NCI-H146 treated with DMSO at 0.1 percent for 48 hours (cell line): Measurements from ENCODE around the gene RPN1.

Experiments
- DNase-seq: peaks from one replicate; lab custom pipeline; 2025; ENCODE audit not compliant: unreplicated experiment; lab: John Stamatoyannopoulos, UW

Gene RPN1

DNA sequence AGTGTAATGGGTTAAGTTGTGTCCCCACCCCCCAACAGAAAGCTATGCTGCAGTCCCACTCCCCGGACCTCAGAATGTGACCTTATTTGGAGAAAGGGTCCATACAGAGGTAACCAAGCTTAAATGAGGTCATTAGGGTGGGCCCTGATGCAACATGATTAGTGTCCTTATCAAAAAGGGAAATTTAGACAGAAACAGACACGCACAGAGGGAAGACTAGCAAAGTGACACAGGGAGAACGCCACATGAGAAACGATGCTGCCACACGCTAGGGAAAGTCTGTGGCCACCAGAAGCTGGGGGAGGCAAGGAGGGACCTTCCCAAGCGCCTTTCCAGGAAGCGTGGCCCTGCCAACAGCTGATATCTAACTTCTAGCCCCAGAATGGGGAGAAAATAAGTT, 65.4 kb downstream of the RPN1 start:
- no peak for DNase-seq

DNA sequence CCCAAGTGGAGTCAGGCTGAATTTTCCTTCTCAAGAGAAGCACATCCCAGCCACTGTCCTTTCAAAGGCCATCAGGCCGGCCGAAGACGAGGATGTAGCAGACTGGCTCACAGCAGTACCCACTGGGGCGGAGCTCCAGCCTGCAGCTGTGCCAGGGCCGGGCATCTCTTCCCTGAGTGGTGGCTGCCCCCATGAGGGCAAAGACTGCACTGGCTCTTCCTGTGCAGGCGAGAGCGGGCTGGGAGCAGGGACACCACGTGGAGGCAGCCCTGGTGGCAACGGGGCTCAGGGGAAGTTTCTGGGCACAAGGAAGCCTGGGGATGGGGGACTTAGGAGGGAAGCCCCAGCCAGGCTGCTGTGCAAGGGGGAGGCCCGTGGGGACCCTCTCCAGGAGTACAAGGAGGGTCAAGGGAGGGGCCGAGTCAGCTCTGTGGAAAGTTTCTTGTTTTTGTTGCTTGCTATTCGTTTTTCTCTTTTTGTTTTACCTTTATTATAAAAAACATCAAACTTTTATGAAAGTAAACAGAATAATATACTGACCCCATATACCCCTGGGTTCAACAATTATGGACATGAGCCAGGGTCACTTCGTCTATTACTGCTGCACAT, 66.1 kb downstream of the RPN1 start:
- DNase-seq, result peak; percentile 81

DNA sequence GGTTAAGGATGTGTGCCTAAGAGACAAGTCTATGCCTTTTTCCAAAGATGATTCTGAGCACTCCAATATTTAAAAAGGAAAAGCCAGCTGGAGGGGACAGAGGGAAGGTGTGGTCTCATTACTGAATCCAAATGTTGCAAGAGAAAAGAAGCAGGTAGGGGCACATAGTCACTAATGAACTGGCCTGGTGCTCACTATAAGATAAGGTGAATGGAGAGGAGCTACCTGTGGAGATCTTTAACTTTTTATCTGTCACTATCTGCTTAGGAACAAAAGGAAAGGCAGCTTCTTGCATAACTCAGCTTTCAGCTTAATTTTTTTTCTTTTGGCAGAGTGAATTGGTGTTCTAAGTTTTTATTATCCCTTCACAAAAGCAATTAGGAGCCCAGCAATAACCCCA, 69.1 kb downstream of the RPN1 start:
- DNase-seq, result no peak

- DNase-seq, result no peak
Measured at GRCh38 chr3:128579927-128580326, 70.7 kb downstream of the RPN1 start.

GRCh38 chr3:128578346-128578745, 72.3 kb downstream of the RPN1 start:
- no peak for DNase-seq

GRCh38 chr3:128577711-128578110, 72.9 kb downstream of the RPN1 start:
- no peak for DNase-seq

- no peak for DNase-seq
Measured at GRCh38 chr3:128576290-128576689, 74.3 kb downstream of the RPN1 start.

- DNase-seq, result no peak
Measured at GRCh38 chr3:128575777-128576176, 74.8 kb downstream of the RPN1 start.

DNA sequence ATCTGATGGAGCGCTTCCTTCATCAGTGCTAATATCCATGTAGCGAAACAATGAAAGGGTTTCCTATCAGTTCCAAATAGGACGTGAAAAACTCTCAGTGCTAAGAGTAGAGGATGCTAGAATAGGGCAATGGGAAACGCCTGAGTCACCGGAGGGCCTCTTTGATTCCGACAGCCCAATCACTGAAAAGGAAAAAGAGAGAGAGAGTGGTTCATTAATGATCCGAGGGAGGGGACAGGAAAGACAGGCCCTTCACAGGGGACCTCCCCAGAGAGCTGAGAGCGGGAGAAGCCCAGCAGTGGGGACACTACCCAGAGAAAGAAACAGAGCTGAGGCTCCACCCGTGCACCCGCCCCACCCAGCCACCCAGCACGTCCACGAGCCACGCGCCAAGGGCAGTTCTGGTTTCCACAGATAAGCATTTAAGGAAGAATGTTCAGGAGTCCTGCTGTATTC, 76.9 kb downstream of the RPN1 start:
- no peak for DNase-seq

GRCh38 chr3:128573160-128573559, 77.5 kb downstream of the RPN1 start:
- DNase-seq, result no peak

- DNase-seq, result no peak
Measured at GRCh38 chr3:128572644-128573105, 77.9 kb downstream of the RPN1 start.

DNA sequence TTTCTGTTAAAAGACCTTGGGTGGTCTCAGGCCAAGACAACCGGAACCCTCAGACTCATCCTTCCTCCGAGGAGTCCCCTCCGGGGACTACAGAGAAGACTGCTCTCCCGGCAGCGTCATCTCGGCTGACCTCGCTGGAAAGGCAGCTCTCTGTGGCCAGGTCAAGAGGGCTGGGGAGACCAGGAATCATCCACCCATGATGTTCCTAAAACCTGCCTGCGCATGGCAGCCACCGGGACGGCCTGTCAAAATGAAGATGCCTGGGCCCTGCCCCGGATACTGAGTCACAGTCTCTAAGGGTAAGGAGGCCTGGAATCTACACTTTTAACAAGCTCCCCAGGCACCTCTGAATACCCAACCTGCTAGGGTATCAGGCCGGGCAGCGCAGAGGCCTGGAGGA, 78.6 kb downstream of the RPN1 start:
- no peak for DNase-seq
